Endothelial cell (in vitro differentiated cells): ENCODE results near the gene TBRG4. TPM values are rescaled to one million over a fixed set of nuclear protein-coding genes. Genes with fewer than 3 reads are reported as not detected.

Experiments used
- DNase-seq: peaks from one replicate; pipeline ENCODE4 v3.0.0; 2021; ENCODE audit warnings: low spot score
- H3K27ac Mint-ChIP-seq: one replicate; pipeline ENCODE4 v1.8.0; 2021; ENCODE audit warnings: mixed read lengths, inconsistent platforms; ENCODE audit not compliant: unreplicated experiment
- H3K27me3 Mint-ChIP-seq: one replicate; pipeline ENCODE4 v1.8.0; 2021; ENCODE audit warnings: mild to moderate bottlenecking, moderate library complexity, mixed read lengths, inconsistent platforms; ENCODE audit not compliant: unreplicated experiment
- H3K36me3 Mint-ChIP-seq: one replicate; pipeline ENCODE4 v1.8.0; 2021; ENCODE audit warnings: mild to moderate bottlenecking, low read depth, mixed read lengths, inconsistent platforms; ENCODE audit not compliant: unreplicated experiment
- H3K4me1 Mint-ChIP-seq: one replicate; pipeline ENCODE4 v1.8.0; 2021; ENCODE audit warnings: mild to moderate bottlenecking, mixed read lengths, inconsistent platforms; ENCODE audit not compliant: unreplicated experiment
- H3K4me3 Mint-ChIP-seq: one replicate; pipeline ENCODE4 v1.8.0; 2021; ENCODE audit warnings: mild to moderate bottlenecking, mixed read lengths, inconsistent platforms; ENCODE audit not compliant: unreplicated experiment
- H3K9me3 Mint-ChIP-seq: one replicate; pipeline ENCODE4 v1.8.0; 2021; ENCODE audit warnings: mixed read lengths, inconsistent platforms; ENCODE audit not compliant: unreplicated experiment
- CTCF ChIP-seq: fragments of 200-600 bp; sonication (generic); IDR thresholded peaks from one replicate; pipeline ENCODE4 v1.5.0; 2021; ENCODE audit warnings: antibody characterized with exemption; ENCODE audit not compliant: unreplicated experiment
- total RNA-seq: library from RNA; stranded (reverse); fragmentation: NEBNext Ultra II Directional; extraction: Animal tissue kit (Norgen Biotek cat#: 25700); gene quantifications from one replicate; pipeline ENCODE4 v1.2.1, GENCODE V29; 2021; ENCODE audit not compliant: unreplicated experiment

Gene TBRG4
- total RNA-seq, 1 donor from 2014 or later, result 48.1 TPM

DNA sequence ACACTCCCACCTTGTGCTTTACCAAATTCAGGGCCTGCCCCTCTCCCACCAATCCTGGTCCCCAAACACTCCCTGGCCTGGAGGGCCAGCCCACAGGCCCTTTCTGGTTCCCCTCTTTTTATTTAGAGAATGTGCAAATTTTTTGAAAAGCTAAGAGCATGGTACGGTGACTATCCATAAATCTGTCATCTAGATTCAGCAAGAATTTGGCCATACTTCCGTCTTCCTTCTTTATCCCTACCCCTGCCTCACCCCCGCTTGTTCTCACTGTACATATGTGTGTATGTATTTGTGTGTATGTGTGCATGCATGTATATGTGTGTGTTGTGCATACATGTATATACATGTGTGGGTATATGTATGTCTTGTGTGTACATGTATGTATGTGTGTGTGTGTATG is 8.1 kb upstream of the TBRG4 start:
- Mint-ChIP-seq H3K27me3 (peaks cover 14% of the 10 kb centered on the region), H3K4me1 (no peaks in the 10 kb centered on the region), H3K27ac (no peak overlapping the region), H3K9me3 (no peaks in the 10 kb centered on the region), H3K36me3 (no peaks in the 10 kb centered on the region), H3K4me3 (no peak overlapping the region)
- DNase-seq, result no peak
- no peak for TF ChIP-seq CTCF

- no peak for TF ChIP-seq CTCF
- H3K27ac Mint-ChIP-seq, result no peak overlapping the region
These were observed 7.4 kb upstream of the TBRG4 start for GRCh38 chr7:45118889-45119331.

GRCh38 chr7:45118292-45118691 is 6.8 kb upstream of the TBRG4 start:
- Mint-ChIP-seq H3K4me1 (no peaks in the 10 kb centered on the region), H3K36me3 (no peaks in the 10 kb centered on the region), H3K9me3 (no peaks in the 10 kb centered on the region), H3K27ac (no peak overlapping the region), H3K27me3 (peaks cover 15% of the 10 kb centered on the region), H3K4me3 (no peak overlapping the region)
- DNase-seq, result no peak
- TF ChIP-seq CTCF, result no peak

More at GRCh38 chr7:45118889-45119331, 7.4 kb upstream of the TBRG4 start:
- no peak overlapping the region for H3K4me3 Mint-ChIP-seq
- DNase-seq, result no peak
- H3K27me3 Mint-ChIP-seq, result peaks cover 15% of the 10 kb centered on the region
- no peaks in the 10 kb centered on the region for H3K36me3 Mint-ChIP-seq
- no peaks in the 10 kb centered on the region for H3K9me3 Mint-ChIP-seq
- H3K4me1 Mint-ChIP-seq, result no peaks in the 10 kb centered on the region

DNA sequence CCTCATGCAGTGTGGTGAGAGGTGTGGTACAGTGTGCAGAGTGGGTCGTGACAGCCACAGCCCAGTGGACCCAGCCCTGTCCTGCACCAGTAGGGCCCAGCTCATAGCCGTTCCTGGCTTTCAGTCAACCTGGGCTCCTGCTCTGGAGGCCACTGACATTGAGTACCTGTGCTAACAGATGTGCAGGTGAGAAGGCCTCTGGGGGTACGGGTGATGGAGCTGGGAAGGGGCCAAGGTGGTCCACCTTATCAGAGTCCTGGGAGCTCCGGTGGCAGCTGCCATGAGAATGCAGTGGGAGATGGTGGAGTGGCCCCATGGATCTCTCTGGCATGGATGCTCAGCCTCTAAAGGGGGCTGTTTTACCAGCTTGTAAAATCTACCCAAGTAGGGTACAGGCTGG is 6.1 kb upstream of the TBRG4 start:
- no peak overlapping the region for H3K4me3 Mint-ChIP-seq
- no peak for TF ChIP-seq CTCF
- no peaks in the 10 kb centered on the region for H3K9me3 Mint-ChIP-seq
- no peaks in the 10 kb centered on the region for H3K36me3 Mint-ChIP-seq
- H3K4me1 Mint-ChIP-seq, result peaks cover 1% of the 10 kb centered on the region
- peaks cover 15% of the 10 kb centered on the region for H3K27me3 Mint-ChIP-seq
- no peak for DNase-seq
- no peak overlapping the region for H3K27ac Mint-ChIP-seq

- H3K36me3 Mint-ChIP-seq, result no peaks in the 10 kb centered on the region
- no peak overlapping the region for H3K27ac Mint-ChIP-seq
- H3K9me3 Mint-ChIP-seq, result no peaks in the 10 kb centered on the region
- TF ChIP-seq CTCF, result no peak
- no peak overlapping the region for H3K4me3 Mint-ChIP-seq
- peaks cover 18% of the 10 kb centered on the region for H3K27me3 Mint-ChIP-seq
- no peak for DNase-seq
- H3K4me1 Mint-ChIP-seq, result peaks cover 13% of the 10 kb centered on the region
These were observed 4.6 kb upstream of the TBRG4 start for GRCh38 chr7:45116048-45116447.
